Measurements from ENCODE around the gene S100G.

Gene S100G

GRCh38 chrX:16651391-16652024 lies 1.6 kb downstream of the S100G start:
- DNase-seq (ENCODE audit: low spot score) = no peak

GRCh38 chrX:16653424-16653823 lies 3.5 kb downstream of the S100G start:
- DNase-seq (ENCODE audit: low spot score) = no peak

- DNase-seq (ENCODE audit: low spot score) = no peak
Measured at GRCh38 chrX:16654093-16654492, 4.1 kb downstream of the S100G start.

GRCh38 chrX:16658284-16658683 lies 8.3 kb downstream of the S100G start:
- no peak for DNase-seq (ENCODE audit: low spot score)

- DNase-seq (ENCODE audit: low spot score) = no peak
Measured at GRCh38 chrX:16659321-16659720, 9.4 kb downstream of the S100G start.

GRCh38 chrX:16661495-16661894 lies 11.5 kb downstream of the S100G start:
- DNase-seq (ENCODE audit: low spot score) = no peak

- DNase-seq (ENCODE audit: low spot score) = no peak
Measured at GRCh38 chrX:16662402-16662801, 12.4 kb downstream of the S100G start.

GRCh38 chrX:16664074-16664473 lies 14.1 kb downstream of the S100G start:
- DNase-seq (ENCODE audit: low spot score) = no peak

GRCh38 chrX:16664626-16665025 lies 14.7 kb downstream of the S100G start:
- DNase-seq (ENCODE audit: low spot score) = no peak

GRCh38 chrX:16665089-16665488 lies 15.1 kb downstream of the S100G start:
- DNase-seq (ENCODE audit: low spot score) = no peak

- peak; percentile 28 for DNase-seq (ENCODE audit: low spot score)
Measured at GRCh38 chrX:16666541-16666940, 16.6 kb downstream of the S100G start.

- DNase-seq (ENCODE audit: low spot score) = peak; percentile 75
Measured at GRCh38 chrX:16671005-16671404, 21.0 kb downstream of the S100G start.

GRCh38 chrX:16678689-16679088 lies 28.7 kb downstream of the S100G start:
- DNase-seq (ENCODE audit: low spot score) = no peak

- no peak for DNase-seq (ENCODE audit: low spot score)
Measured at GRCh38 chrX:16683007-16683664, 33.2 kb downstream of the S100G start.

- DNase-seq (ENCODE audit: low spot score) = no peak
Measured at GRCh38 chrX:16687514-16687913, 37.6 kb downstream of the S100G start.

GRCh38 chrX:16695079-16695676 lies 45.2 kb downstream of the S100G start:
- peak; percentile 48 for DNase-seq (ENCODE audit: low spot score)

GRCh38 chrX:16696956-16697355 lies 47.0 kb downstream of the S100G start:
- no peak for DNase-seq (ENCODE audit: low spot score)

- no peak for DNase-seq (ENCODE audit: low spot score)
Measured at GRCh38 chrX:16699389-16699788, 49.4 kb downstream of the S100G start.

GRCh38 chrX:16700734-16701133 lies 50.8 kb downstream of the S100G start:
- DNase-seq (ENCODE audit: low spot score) = no peak

GRCh38 chrX:16702700-16703599 lies 53.0 kb downstream of the S100G start:
- no peak for DNase-seq (ENCODE audit: low spot score)
